ENCODE results near the gene SLC12A8.

SLC12A8 gene

GRCh38 chr3:125212509-125213363, at the start of gene SLC12A8:
SLC12A8 (minus strand) TSS chr3:125212748; CDS start chr3:125211349, 1,399 bp downstream.
- no peak for DNase-seq

- DNase-seq, result peak; percentile 67 to 84
These were observed 49.6 kb upstream of the SLC12A8 start for GRCh38 chr3:125262161-125262560.

GRCh38 chr3:125261031-125261430, 48.5 kb upstream of the SLC12A8 start:
- DNase-seq, result no peak

GRCh38 chr3:125260158-125260557, 47.6 kb upstream of the SLC12A8 start:
- no peak for DNase-seq

- DNase-seq, result peak; percentile 86 to 87
These were observed 45.0 kb upstream of the SLC12A8 start for GRCh38 chr3:125257536-125257935.

GRCh38 chr3:125256675-125257074, 44.1 kb upstream of the SLC12A8 start:
- DNase-seq, result no peak

GRCh38 chr3:125250973-125251372, 38.4 kb upstream of the SLC12A8 start:
- no peak for DNase-seq

- no peak for DNase-seq
These were observed 33.7 kb upstream of the SLC12A8 start for GRCh38 chr3:125246237-125246636.

- no peak for DNase-seq
These were observed 33.0 kb upstream of the SLC12A8 start for GRCh38 chr3:125245521-125245920.

GRCh38 chr3:125240496-125240895, 27.9 kb upstream of the SLC12A8 start:
- no peak for DNase-seq

- DNase-seq, result peak; percentile 34 to 43
These were observed 26.7 kb upstream of the SLC12A8 start for GRCh38 chr3:125239266-125239665.

- DNase-seq, result no peak
These were observed 26.2 kb upstream of the SLC12A8 start for GRCh38 chr3:125238759-125239158.

GRCh38 chr3:125236331-125236903, 23.9 kb upstream of the SLC12A8 start:
- no peak for DNase-seq

GRCh38 chr3:125234831-125235230, 22.3 kb upstream of the SLC12A8 start:
- no peak for DNase-seq

GRCh38 chr3:125232401-125232800, 19.9 kb upstream of the SLC12A8 start:
- no peak for DNase-seq

- no peak for DNase-seq
These were observed 19.3 kb upstream of the SLC12A8 start for GRCh38 chr3:125231895-125232294.

GRCh38 chr3:125229707-125230106, 17.2 kb upstream of the SLC12A8 start:
- DNase-seq, result no peak

GRCh38 chr3:125229168-125229567, 16.6 kb upstream of the SLC12A8 start:
- DNase-seq, result no peak

GRCh38 chr3:125221831-125222230, 9.3 kb upstream of the SLC12A8 start:
- peak; percentile 12 to 52 for DNase-seq

- DNase-seq, result no peak
These were observed 8.3 kb upstream of the SLC12A8 start for GRCh38 chr3:125220727-125221429.

- DNase-seq, result no peak
These were observed 7.6 kb upstream of the SLC12A8 start for GRCh38 chr3:125220183-125220582.

- DNase-seq, result no peak
These were observed 6.7 kb upstream of the SLC12A8 start for GRCh38 chr3:125219261-125219701.

- DNase-seq, result peak in 1 of 2 donors; percentile 18
These were observed 2.2 kb upstream of the SLC12A8 start for GRCh38 chr3:125214738-125215137.

Data from inflammatory macrophage treated with lipopolysaccharide for 1 hour (primary cell).